HepG2 (cell line): Measurements from ENCODE around the gene SLC41A1. TPM values are rescaled to one million over a fixed set of nuclear protein-coding genes. Genes with fewer than 3 reads are reported as not detected.

Source experiments
- ATF1 ChIP-seq: IDR thresholded peaks from 2 replicates; pipeline ENCODE4 v1.6.1; 2016; ENCODE audit warnings: mild to moderate bottlenecking, control low read depth
- ATRX ChIP-seq: sonication (generic); formaldehyde crosslinking; IDR thresholded peaks from 2 replicates; pipeline ENCODE4 v1.4.0; 2020; ENCODE audit warnings: missing genetic modification reagents, borderline replicate concordance
- CTCF ChIP-seq: sonication (generic); formaldehyde crosslinking; IDR thresholded peaks from 2 replicates; pipeline ENCODE4 v1.5.0; 2020; ENCODE audit warnings: mild to moderate bottlenecking, missing genetic modification reagents, moderate library complexity
- GRHL1 ChIP-seq: sonication (generic); formaldehyde crosslinking; conservative IDR thresholded peaks from 2 replicates; pipeline ENCODE4 v1.8.0; 2022; ENCODE audit warnings: missing genetic modification reagents
- HIVEP1 ChIP-seq: sonication (generic); formaldehyde crosslinking; IDR thresholded peaks from 2 replicates; pipeline ENCODE4 v1.4.0; 2020; ENCODE audit warnings: mild to moderate bottlenecking, missing genetic modification reagents
- HNF1A ChIP-seq, 2 experiments: sonication (generic) in 1 of 2; formaldehyde crosslinking in 1 of 2; IDR thresholded peaks; 2 replicates each; pipeline versions ENCODE4 v1.4.0 to v1.6.1; 2016 to 2020; ENCODE audit warnings: borderline replicate concordance in 1 of 2, low read depth in 1 of 2, mild to moderate bottlenecking in 1 of 2, missing genetic modification reagents in 1 of 2
- PREB ChIP-seq: sonication (generic); formaldehyde crosslinking; IDR thresholded peaks from 2 replicates; pipeline ENCODE4 v1.4.0; 2020; ENCODE audit warnings: missing genetic modification reagents
- RFX5 ChIP-seq: IDR thresholded peaks from 2 replicates; pipeline ENCODE4 v1.6.1; 2011; ENCODE audit warnings: low read depth, low read length, improper control_type of control experiment
- TBX3 ChIP-seq: fragments of 450-650 bp; IDR thresholded peaks from 2 replicates; pipeline ENCODE4 v1.6.1; 2017; ENCODE audit warnings: antibody characterized with exemption, mild to moderate bottlenecking, inconsistent platforms, borderline replicate concordance
- ZBTB46 ChIP-seq: sonication (generic); formaldehyde crosslinking; IDR thresholded peaks from 2 replicates; pipeline ENCODE4 v1.4.0; 2020; ENCODE audit warnings: mild to moderate bottlenecking, missing genetic modification reagents, borderline replicate concordance
- ZNF607 ChIP-seq: sonication (generic); formaldehyde crosslinking; IDR thresholded peaks from 2 replicates; pipeline ENCODE4 v1.5.1; 2020; ENCODE audit warnings: missing genetic modification reagents, mild to moderate bottlenecking, borderline replicate concordance
- ZNF737 ChIP-seq: sonication (generic); formaldehyde crosslinking; IDR thresholded peaks from 2 replicates; pipeline ENCODE4 v1.5.0; 2020; ENCODE audit warnings: missing genetic modification reagents, mild to moderate bottlenecking, borderline replicate concordance
- ZNF770 ChIP-seq: sonication (generic); formaldehyde crosslinking; IDR thresholded peaks from 2 replicates; pipeline ENCODE4 v1.5.0; 2020; ENCODE audit warnings: mild to moderate bottlenecking, missing genetic modification reagents
- ZNF850 ChIP-seq: sonication (generic); formaldehyde crosslinking; conservative IDR thresholded peaks from 2 replicates; pipeline ENCODE4 v1.9.0; 2021; ENCODE audit warnings: mild to moderate bottlenecking, missing genetic modification reagents
- polyA plus RNA-seq, 8 experiments: library from polyadenylated mRNA; depleted of rRNA in 3 of 8; stranded (reverse) in 7 of 8; unstranded in 1 of 8; fragments of >200 nt; fragmentation: Illumina TruSeq in 4 of 8; extraction: Trizol in 4 of 8; gene quantifications; 2 replicates each; pipeline versions ENCODE4 v1.2.1 to v1.2.3, GENCODE V29; 2011 to 2016; ENCODE audit warnings: low read depth in 4 of 8, missing spikeins in 1 of 8, mixed read lengths in 1 of 8; ENCODE audit not compliant: insufficient read depth in 1 of 8
- total RNA-seq, 5 experiments: library from RNA; depleted of rRNA; stranded (reverse); fragments of >200 nt; fragmentation: Illumina TruSeq; extraction: Trizol; gene quantifications; 2 replicates each; pipeline ENCODE4 v1.2.3, GENCODE V29; 2016; ENCODE audit warnings: low read depth in 1 of 5

SLC41A1 gene
- total and polyA plus RNA-seq, 2 of the 13 experiments (the other 11 are each of a cell fraction or from before 2014, with no cell fraction given), result 2.2 to 4.6 TPM

- TF ChIP-seq HNF1A (IDR thresholded peaks at IDR 0.05; ENCODE audit: low read depth), result no peak
- TF ChIP-seq HNF1A (CRISPR knock-in tag; IDR thresholded peaks at IDR 0.05; ENCODE audit: borderline replicate concordance), result peak; percentile 73; the same call in 1 of the 2 replicates
- no peak for TF ChIP-seq ZNF850
- no peak for TF ChIP-seq ZNF770 (CRISPR knock-in tag)
- no peak for TF ChIP-seq GRHL1 (CRISPR knock-in tag)
- TF ChIP-seq ZBTB46 (CRISPR knock-in tag), result no peak
- no peak for TF ChIP-seq ZNF607 (CRISPR knock-in tag)
- no peak for TF ChIP-seq ATF1 (CRISPR knock-in tag)
- TF ChIP-seq HIVEP1 (CRISPR knock-in tag), result peak; percentile 92
- TF ChIP-seq PREB, result no peak
- TF ChIP-seq ATRX (CRISPR knock-in tag), result no peak
- peak; percentile 45 for TF ChIP-seq CTCF (CRISPR knock-in tag)
- TF ChIP-seq ZNF737 (CRISPR knock-in tag), result no peak
- no peak for TF ChIP-seq RFX5
- TF ChIP-seq TBX3, result peak; percentile 86
Measured at GRCh38 chr1:205749234-205750137, 63.5 kb downstream of the SLC41A1 start (continued).
